H9 (cell line): ENCODE measurements around the gene SESTD1. TPM values are rescaled to one million over a fixed set of nuclear protein-coding genes. Genes with fewer than 3 reads are reported as not detected.

ENCODE experiments used
- DNase-seq: peaks from one replicate; pipeline ENCODE4 v3.0.0-alpha.2; 2017
- H2AFZ ChIP-seq: one replicate; pipeline ENCODE4 v1.6.1; 2013; ENCODE audit warnings: mild to moderate bottlenecking, low read length, control low read depth, moderate library complexity
- H2AK5ac ChIP-seq: 2 replicates; pipeline ENCODE4 v1.6.1; 2013; ENCODE audit warnings: low read length, control low read depth, mixed read lengths; ENCODE audit not compliant: insufficient read length
- H2BK120ac ChIP-seq: one replicate; pipeline ENCODE4 v1.6.1; 2013; ENCODE audit warnings: low read depth, mild to moderate bottlenecking, low read length, control low read depth, inconsistent platforms; ENCODE audit not compliant: poor library complexity, severe bottlenecking
- H2BK12ac ChIP-seq: 2 replicates; pipeline ENCODE4 v1.6.1; 2013; ENCODE audit warnings: low read length, control low read depth, mixed read lengths, low read depth; ENCODE audit not compliant: insufficient read length
- H2BK15ac ChIP-seq: 2 replicates; pipeline ENCODE4 v1.6.1; 2013; ENCODE audit warnings: low read depth, low read length, control low read depth
- H2BK20ac ChIP-seq: one replicate; pipeline ENCODE4 v1.6.1; 2013; ENCODE audit warnings: low read depth, mild to moderate bottlenecking, low read length, control low read depth, inconsistent platforms; ENCODE audit not compliant: poor library complexity, severe bottlenecking
- H2BK5ac ChIP-seq: 2 replicates; pipeline ENCODE4 v1.6.1; 2013; ENCODE audit warnings: low read length, control low read depth, mixed read lengths; ENCODE audit not compliant: insufficient read length
- H3K14ac ChIP-seq: 2 replicates; pipeline ENCODE4 v1.6.1; 2013; ENCODE audit warnings: low read length, control low read depth; ENCODE audit not compliant: insufficient read depth
- H3K18ac ChIP-seq: 2 replicates; pipeline ENCODE4 v1.6.1; 2013; ENCODE audit warnings: low read depth, mild to moderate bottlenecking, mixed read lengths, low read length, control low read depth; ENCODE audit not compliant: insufficient read length
- H3K23ac ChIP-seq: 2 replicates; pipeline ENCODE4 v1.6.1; 2013; ENCODE audit warnings: low read length, control low read depth, mixed read lengths, low read depth; ENCODE audit not compliant: insufficient read length
- H3K23me2 ChIP-seq: 2 replicates; pipeline ENCODE4 v1.6.1; 2013; ENCODE audit warnings: low read depth, mild to moderate bottlenecking, mixed read lengths, low read length, control low read depth; ENCODE audit not compliant: insufficient read length, poor library complexity, severe bottlenecking
- H3K27ac ChIP-seq: 2 replicates; pipeline ENCODE4 v1.5.1; 2013; ENCODE audit warnings: low read length, control low read depth, mixed read lengths, low read depth; ENCODE audit not compliant: insufficient read length
- H3K27me3 ChIP-seq: 2 replicates; pipeline ENCODE4 v1.6.1; 2013; ENCODE audit warnings: low read length, control low read depth, inconsistent platforms; ENCODE audit not compliant: insufficient read depth
- H3K4ac ChIP-seq: 2 replicates; pipeline ENCODE4 v1.6.1; 2013; ENCODE audit warnings: low read depth, mild to moderate bottlenecking, control low read depth, inconsistent platforms, low read length, moderate library complexity
- H3K4me1 ChIP-seq: 2 replicates; pipeline ENCODE4 v1.6.1; 2013; ENCODE audit warnings: low read length, control low read depth, inconsistent platforms; ENCODE audit not compliant: insufficient read depth
- H3K4me2 ChIP-seq: 2 replicates; pipeline ENCODE4 v1.6.1; 2013; ENCODE audit warnings: low read length, control low read depth, mixed read lengths; ENCODE audit not compliant: insufficient read length, insufficient read depth
- H3K56ac ChIP-seq: 2 replicates; pipeline ENCODE4 v1.6.1; 2013; ENCODE audit warnings: low read depth, mild to moderate bottlenecking, mixed read lengths, low read length, control low read depth; ENCODE audit not compliant: insufficient read length
- H3K79me1 ChIP-seq: 2 replicates; pipeline ENCODE4 v1.6.1; 2013; ENCODE audit warnings: low read depth, mild to moderate bottlenecking, moderate library complexity, low read length, control low read depth, inconsistent platforms; ENCODE audit not compliant: insufficient read depth, poor library complexity, severe bottlenecking
- H3K79me2 ChIP-seq: 2 replicates; pipeline ENCODE4 v1.6.1; 2013; ENCODE audit warnings: low read length, control low read depth, inconsistent platforms; ENCODE audit not compliant: insufficient read depth
- H3K9ac ChIP-seq: 2 replicates; pipeline ENCODE4 v1.6.1; 2013; ENCODE audit warnings: low read length, control low read depth, mixed read lengths; ENCODE audit not compliant: insufficient read length; ENCODE audit errors: extremely low read depth
- H3K9me3 ChIP-seq: one replicate; pipeline ENCODE4 v1.6.1; 2013; ENCODE audit warnings: low read depth, low read length, inconsistent platforms; ENCODE audit not compliant: control insufficient read depth
- H3T11ph ChIP-seq: one replicate; pipeline ENCODE4 v1.6.1; 2013; ENCODE audit warnings: mild to moderate bottlenecking, low read length, control low read depth, inconsistent platforms
- H4K20me1 ChIP-seq: one replicate; pipeline ENCODE4 v1.6.1; 2013; ENCODE audit not compliant: control insufficient read depth, insufficient read length, insufficient read depth
- H4K5ac ChIP-seq: 2 replicates; pipeline ENCODE4 v1.6.1; 2013; ENCODE audit warnings: low read depth, mild to moderate bottlenecking, mixed read lengths, low read length, control low read depth; ENCODE audit not compliant: insufficient read length
- H4K8ac ChIP-seq: replicated peaks from 2 replicates; pipeline ENCODE4 v1.6.1; 2013; ENCODE audit warnings: low read length, control low read depth, mixed read lengths, low read depth; ENCODE audit not compliant: insufficient read length
- H4K91ac ChIP-seq: 2 replicates; pipeline ENCODE4 v1.6.1; 2013; ENCODE audit warnings: low read depth, mild to moderate bottlenecking, moderate library complexity, mixed read lengths, low read length, control low read depth; ENCODE audit not compliant: insufficient read length
- H3K27ac Mint-ChIP-seq, 3 experiments: 2 replicates in 2 of 3; 3 replicates in 1 of 3; pipeline ENCODE4 v1.8.0; 2020 to 2021; ENCODE audit warnings: mixed read lengths in 3 of 3, mild to moderate bottlenecking in 1 of 3, moderate library complexity in 1 of 3
- H3K27me3 Mint-ChIP-seq: 2 replicates; pipeline ENCODE4 v1.8.0; 2021; ENCODE audit warnings: low read depth, mild to moderate bottlenecking, moderate library complexity, mixed read lengths
- H3K36me3 Mint-ChIP-seq, 3 experiments: 2 replicates in 2 of 3; 3 replicates in 1 of 3; pipeline ENCODE4 v1.8.0; 2020 to 2021; ENCODE audit warnings: low read depth in 3 of 3, mixed read lengths in 3 of 3; ENCODE audit not compliant: insufficient read depth in 1 of 3
- H3K4me1 Mint-ChIP-seq, 2 experiments: 2 replicates each; pipeline ENCODE4 v1.8.0; 2020; ENCODE audit warnings: mixed read lengths in 2 of 2
- H3K4me3 Mint-ChIP-seq, 2 experiments: 2 replicates in 1 of 2; 3 replicates in 1 of 2; pipeline ENCODE4 v1.8.0; 2020 to 2021; ENCODE audit warnings: mild to moderate bottlenecking in 2 of 2, mixed read lengths in 2 of 2, moderate library complexity in 1 of 2
- H3K9me3 Mint-ChIP-seq, 2 experiments: 2 replicates in 1 of 2; 3 replicates in 1 of 2; pipeline ENCODE4 v1.8.0; 2020; ENCODE audit warnings: mild to moderate bottlenecking in 2 of 2, mixed read lengths in 2 of 2, moderate library complexity in 1 of 2
- WGBS: extraction: QIAGEN DNeasy Blood & Tissue Kit; methylation state at CpG from one replicate; pipeline ENCODE4 v1.1.7; 2013; ENCODE audit warnings: missing lambda C conversion rate, low lambda C conversion rate, mixed read lengths; ENCODE audit not compliant: insufficient read length; ENCODE audit errors: extremely low coverage; 5-methylcytosine and 5-hydroxymethylcytosine counted together
- total RNA-seq: library from RNA; stranded (reverse); gene quantifications from 2 replicates; pipeline ENCODE4 v1.2.1, GENCODE V29; 2021
- TF ChIP-seq, protein P1 (sequence below): fragments of 200-600 bp; sonication (generic); conservative IDR thresholded peaks from 3 replicates; pipeline ENCODE4 v1.8.0; 2021; ENCODE audit warnings: antibody characterized with exemption, mild to moderate bottlenecking

Gene SESTD1
- total RNA-seq, 1 experiment from 2014 or later = 44.4 TPM

GRCh38 chr2:179297927-179298326 lies 33.3 kb upstream of the SESTD1 start:
- Histone ChIP-seq H3K9me3 (no peaks in the 10 kb centered on the region), H4K5ac (no peak overlapping the region), H3K23me2 (no peaks in the 10 kb centered on the region), H3K23ac (no peak overlapping the region), H3K14ac (no peak overlapping the region), H3K4me1 (no peaks in the 10 kb centered on the region), H4K20me1 (no peaks in the 10 kb centered on the region), H2BK20ac (no peak overlapping the region), H2AK5ac (no peak overlapping the region), H2BK5ac (no peak overlapping the region), H3K4me2 (no peak overlapping the region), H3K4ac (no peak overlapping the region), H3K27me3 (no peaks in the 10 kb centered on the region), H2AFZ (no peak overlapping the region), H3K27ac (no peak overlapping the region), H3K79me1 (no peaks in the 10 kb centered on the region), H2BK15ac (no peak overlapping the region), H3K9ac (no peak overlapping the region), H4K8ac (no peak overlapping the region), H2BK120ac (no peak overlapping the region), H4K91ac (no peak overlapping the region), H3T11ph (no peak overlapping the region), H3K56ac (no peak overlapping the region), H2BK12ac (no peak overlapping the region), H3K79me2 (no peaks in the 10 kb centered on the region), H3K18ac (no peak overlapping the region)
- TF ChIP-seq, protein P1, sequence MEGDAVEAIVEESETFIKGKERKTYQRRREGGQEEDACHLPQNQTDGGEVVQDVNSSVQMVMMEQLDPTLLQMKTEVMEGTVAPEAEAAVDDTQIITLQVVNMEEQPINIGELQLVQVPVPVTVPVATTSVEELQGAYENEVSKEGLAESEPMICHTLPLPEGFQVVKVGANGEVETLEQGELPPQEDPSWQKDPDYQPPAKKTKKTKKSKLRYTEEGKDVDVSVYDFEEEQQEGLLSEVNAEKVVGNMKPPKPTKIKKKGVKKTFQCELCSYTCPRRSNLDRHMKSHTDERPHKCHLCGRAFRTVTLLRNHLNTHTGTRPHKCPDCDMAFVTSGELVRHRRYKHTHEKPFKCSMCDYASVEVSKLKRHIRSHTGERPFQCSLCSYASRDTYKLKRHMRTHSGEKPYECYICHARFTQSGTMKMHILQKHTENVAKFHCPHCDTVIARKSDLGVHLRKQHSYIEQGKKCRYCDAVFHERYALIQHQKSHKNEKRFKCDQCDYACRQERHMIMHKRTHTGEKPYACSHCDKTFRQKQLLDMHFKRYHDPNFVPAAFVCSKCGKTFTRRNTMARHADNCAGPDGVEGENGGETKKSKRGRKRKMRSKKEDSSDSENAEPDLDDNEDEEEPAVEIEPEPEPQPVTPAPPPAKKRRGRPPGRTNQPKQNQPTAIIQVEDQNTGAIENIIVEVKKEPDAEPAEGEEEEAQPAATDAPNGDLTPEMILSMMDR = no peak
- Mint-ChIP-seq H3K4me3 (no peak overlapping the region), H3K27ac (no peak overlapping the region), H3K9me3 (peaks cover 0 to 6% of the 10 kb centered on the region in 2 experiments; a peak in 3 of 5 replicates), H3K36me3 (peaks cover 2 to 4% (median 3%) of the 10 kb centered on the region in 3 experiments; a peak in 4 of 7 replicates), H3K27me3 (no peaks in the 10 kb centered on the region), H3K4me1 (peaks cover 0 to 8% of the 10 kb centered on the region in 2 experiments; a peak in 2 of 4 replicates)
- no CpG with 5 or more reads among the region's 2 CpGs for WGBS
- no peak for DNase-seq
